Measurements from ENCODE around the gene MAD1L1. TPM values are rescaled to one million over a fixed set of nuclear protein-coding genes. Genes with fewer than 3 reads are reported as not detected.

MAD1L1 gene
- total RNA-seq, 1 experiment from 2014 or later: 38.5 TPM

DNA sequence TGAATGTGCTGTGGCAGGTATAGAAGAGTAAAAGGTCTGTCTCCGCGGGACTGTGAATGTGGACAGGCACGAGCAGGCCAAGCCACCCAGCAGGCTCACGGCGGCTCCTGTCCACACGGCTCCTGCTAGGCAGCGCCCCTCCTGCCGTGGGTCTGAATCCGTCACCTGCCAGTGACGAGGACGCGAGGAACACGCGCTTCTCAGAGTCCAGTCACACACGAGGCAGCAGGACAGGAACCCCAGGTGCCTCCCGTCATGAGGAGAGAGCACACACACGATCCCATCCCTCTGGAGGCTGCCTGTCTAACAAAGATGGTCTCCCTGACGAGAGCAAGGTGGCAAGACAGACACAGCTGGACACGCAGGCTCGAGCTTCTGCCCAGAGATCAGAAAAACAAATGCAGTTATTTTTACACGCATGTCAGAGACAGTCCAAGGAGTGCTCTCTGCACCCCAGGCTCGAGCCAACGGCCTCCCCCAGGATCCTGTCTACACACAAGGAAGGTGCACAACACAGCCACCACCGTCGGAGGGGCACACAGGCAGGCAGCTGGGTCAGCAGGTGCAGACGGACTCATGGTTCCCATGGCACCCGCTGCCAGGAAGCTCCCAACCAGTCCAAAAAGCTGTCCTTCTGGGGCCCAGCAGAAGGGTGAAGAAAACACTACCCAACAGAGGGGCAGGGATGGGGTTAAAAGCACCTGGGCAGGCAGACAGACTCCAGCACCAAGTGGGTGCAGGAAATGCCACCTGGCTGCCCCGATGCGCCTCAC, 103.2 kb downstream of the MAD1L1 start:
- POLR2A ChIA-PET: no interaction called here
- TF ChIP-seq EZH2 (IDR thresholded peaks at IDR 0.05) (no peak), TCF7L2 (IDR thresholded peaks at IDR 0.05; ENCODE audit: borderline replicate concordance, extremely low read depth, insufficient read depth, insufficient read length) (no peak), POLR2AphosphoS5 (IDR thresholded peaks at IDR 0.05; ENCODE audit: low read depth, low read length) (no peak)

DNA sequence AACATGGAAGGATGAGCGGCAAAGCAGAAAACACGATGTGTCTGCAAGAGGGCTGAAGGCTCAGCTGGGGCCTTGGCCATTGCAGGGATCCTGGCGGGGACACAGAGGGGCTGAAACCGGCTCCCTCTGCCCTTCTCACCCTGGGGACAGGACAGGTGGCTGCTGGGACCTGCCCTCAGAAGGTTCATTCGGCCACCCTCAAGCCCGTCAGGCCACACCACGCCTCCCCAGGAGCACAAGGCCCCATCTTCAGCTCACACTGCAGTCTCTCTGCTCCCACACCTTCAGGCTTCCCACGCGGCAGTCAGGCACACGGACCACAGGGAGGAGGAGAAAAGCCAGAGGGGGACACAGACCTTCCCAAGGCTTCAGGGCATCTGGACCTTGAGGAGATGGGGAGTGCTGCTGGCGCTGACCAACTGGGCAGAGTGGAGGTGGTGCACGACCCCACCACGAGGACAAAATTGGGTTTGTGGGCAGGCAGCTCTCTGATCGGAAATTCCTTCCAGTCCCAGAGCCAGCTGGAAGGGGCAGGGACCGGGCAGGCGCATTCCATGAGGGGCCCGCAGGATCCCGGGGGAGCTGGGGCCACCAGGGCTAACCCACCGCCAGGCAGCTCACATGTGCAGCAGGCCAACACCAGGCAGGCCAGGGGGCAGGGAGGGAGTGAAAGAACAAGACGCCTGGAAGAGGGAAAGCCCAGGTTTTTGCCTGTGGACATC, 104.0 kb downstream of the MAD1L1 start:
- no peaks in the 10 kb centered on the region for H3K4me1 ChIP-seq (ENCODE audit: control insufficient read depth in 1 of 2, insufficient read depth in 2 of 2, low read length in 2 of 2)
- ChIA-PET POLR2A (no interaction called here), RAD21 (ENCODE audit: low non-redundant PET in 1 of 2, low total read pairs in 2 of 2, uncharacterized antibody in 2 of 2, unreplicated experiment in 2 of 2) (no interaction called here), CTCF (no interaction called here)
- H4K20me1 ChIP-seq (ENCODE audit: insufficient read depth): no peaks in the 10 kb centered on the region
- H3K36me3 ChIP-seq (ENCODE audit: control insufficient read depth in 1 of 2, insufficient read depth in 2 of 2, low read length in 2 of 2): no peaks in the 10 kb centered on the region; a peak in 1 of 4 replicates
- H3K27ac ChIP-seq (ENCODE audit: low read depth, low read length): no peak overlapping the region
- intact Hi-C loops (cut with micrococcal nuclease): no loop called here
- no peak overlapping the region for H3K4me3 ChIP-seq (replicated peaks in 1 of 2; ENCODE audit: low read depth in 1 of 2, low read length in 2 of 2)
- H3K4me2 ChIP-seq (ENCODE audit: low read length): no peak overlapping the region
- no TSS peak for BruUV-seq (replicated peaks)
- no peak for ATAC-seq
- no peak for DNase-seq (ENCODE audit: low read depth, low spot score)
- no peak overlapping the region for H2AFZ ChIP-seq (ENCODE audit: low read depth, low read length, poor library complexity, severe bottlenecking)
- H3K9ac ChIP-seq (ENCODE audit: low read length): no peak overlapping the region
- TF ChIP-seq JUND (IDR thresholded peaks at IDR 0.05) (no peak), EZH2phosphoT487 (IDR thresholded peaks at IDR 0.05; ENCODE audit: borderline replicate concordance) (no peak), ZNF274 (IDR thresholded peaks at IDR 0.05; ENCODE audit: low read depth, low read length) (no peak), ZFX (IDR thresholded peaks at IDR 0.05) (no peak), SRF (IDR thresholded peaks at IDR 0.05; ENCODE audit: low read depth) (no peak), EZH2 (IDR thresholded peaks at IDR 0.05) (no peak), RAD21 (IDR thresholded peaks at IDR 0.05; ENCODE audit: low read depth) (no peak), CBX3 (IDR thresholded peaks at IDR 0.05; ENCODE audit: low read depth) (no peak), YY1 (IDR thresholded peaks at IDR 0.05; ENCODE audit: extremely low read depth, insufficient replicate concordance, low read depth, low read length) (no peak), CEBPB (IDR thresholded peaks at IDR 0.05; ENCODE audit: low read depth) (no peak), POLR2A (IDR thresholded peaks at IDR 0.05; ENCODE audit: borderline replicate concordance, extremely low read depth, insufficient read depth, insufficient read length) (no peak)
- TF ChIP-seq, protein P1, sequence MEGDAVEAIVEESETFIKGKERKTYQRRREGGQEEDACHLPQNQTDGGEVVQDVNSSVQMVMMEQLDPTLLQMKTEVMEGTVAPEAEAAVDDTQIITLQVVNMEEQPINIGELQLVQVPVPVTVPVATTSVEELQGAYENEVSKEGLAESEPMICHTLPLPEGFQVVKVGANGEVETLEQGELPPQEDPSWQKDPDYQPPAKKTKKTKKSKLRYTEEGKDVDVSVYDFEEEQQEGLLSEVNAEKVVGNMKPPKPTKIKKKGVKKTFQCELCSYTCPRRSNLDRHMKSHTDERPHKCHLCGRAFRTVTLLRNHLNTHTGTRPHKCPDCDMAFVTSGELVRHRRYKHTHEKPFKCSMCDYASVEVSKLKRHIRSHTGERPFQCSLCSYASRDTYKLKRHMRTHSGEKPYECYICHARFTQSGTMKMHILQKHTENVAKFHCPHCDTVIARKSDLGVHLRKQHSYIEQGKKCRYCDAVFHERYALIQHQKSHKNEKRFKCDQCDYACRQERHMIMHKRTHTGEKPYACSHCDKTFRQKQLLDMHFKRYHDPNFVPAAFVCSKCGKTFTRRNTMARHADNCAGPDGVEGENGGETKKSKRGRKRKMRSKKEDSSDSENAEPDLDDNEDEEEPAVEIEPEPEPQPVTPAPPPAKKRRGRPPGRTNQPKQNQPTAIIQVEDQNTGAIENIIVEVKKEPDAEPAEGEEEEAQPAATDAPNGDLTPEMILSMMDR (IDR thresholded peaks at IDR 0.05 in 2 of 3, conservative IDR thresholded peaks at IDR 0.05 in 1 of 3; ENCODE audit: borderline replicate concordance in 1 of 3, insufficient read depth in 1 of 3, low read depth in 2 of 3, low read length in 2 of 3): no peak
- TF ChIP-seq, protein P2, sequence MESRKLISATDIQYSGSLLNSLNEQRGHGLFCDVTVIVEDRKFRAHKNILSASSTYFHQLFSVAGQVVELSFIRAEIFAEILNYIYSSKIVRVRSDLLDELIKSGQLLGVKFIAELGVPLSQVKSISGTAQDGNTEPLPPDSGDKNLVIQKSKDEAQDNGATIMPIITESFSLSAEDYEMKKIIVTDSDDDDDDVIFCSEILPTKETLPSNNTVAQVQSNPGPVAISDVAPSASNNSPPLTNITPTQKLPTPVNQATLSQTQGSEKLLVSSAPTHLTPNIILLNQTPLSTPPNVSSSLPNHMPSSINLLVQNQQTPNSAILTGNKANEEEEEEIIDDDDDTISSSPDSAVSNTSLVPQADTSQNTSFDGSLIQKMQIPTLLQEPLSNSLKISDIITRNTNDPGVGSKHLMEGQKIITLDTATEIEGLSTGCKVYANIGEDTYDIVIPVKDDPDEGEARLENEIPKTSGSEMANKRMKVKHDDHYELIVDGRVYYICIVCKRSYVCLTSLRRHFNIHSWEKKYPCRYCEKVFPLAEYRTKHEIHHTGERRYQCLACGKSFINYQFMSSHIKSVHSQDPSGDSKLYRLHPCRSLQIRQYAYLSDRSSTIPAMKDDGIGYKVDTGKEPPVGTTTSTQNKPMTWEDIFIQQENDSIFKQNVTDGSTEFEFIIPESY (IDR thresholded peaks at IDR 0.05; ENCODE audit: extremely low read depth, insufficient replicate concordance, low read length): no peak
- no peaks in the 10 kb centered on the region for H3K9me2 ChIP-seq (ENCODE audit: insufficient read depth)
- H3K27me3 ChIP-seq (ENCODE audit: insufficient read depth, low read length): no peaks in the 10 kb centered on the region
- no peaks in the 10 kb centered on the region for H3K9me3 ChIP-seq (ENCODE audit: control insufficient read depth in 1 of 2, insufficient read depth in 1 of 2, low read depth in 1 of 2, low read length in 2 of 2)
- H3K79me2 ChIP-seq (ENCODE audit: insufficient read depth, low read length): no peaks in the 10 kb centered on the region

More for the DNA sequence above, 103.2 kb downstream of the MAD1L1 start:
- no peak overlapping the region for H2AFZ ChIP-seq (ENCODE audit: low read depth, low read length, poor library complexity, severe bottlenecking)
- no TSS peak for BruUV-seq (replicated peaks)
- intact Hi-C loops (cut with micrococcal nuclease): no loop called here
- H4K20me1 ChIP-seq (ENCODE audit: insufficient read depth): no peaks in the 10 kb centered on the region
- no peaks in the 10 kb centered on the region for H3K4me1 ChIP-seq (ENCODE audit: control insufficient read depth in 1 of 2, insufficient read depth in 2 of 2, low read length in 2 of 2)
- RAD21 ChIA-PET (ENCODE audit: low non-redundant PET in 1 of 2, low total read pairs in 2 of 2, uncharacterized antibody in 2 of 2, unreplicated experiment in 2 of 2): no interaction called here
- no peaks in the 10 kb centered on the region for H3K79me2 ChIP-seq (ENCODE audit: insufficient read depth, low read length)
- no peaks in the 10 kb centered on the region; a peak in 1 of 4 replicates for H3K36me3 ChIP-seq (ENCODE audit: control insufficient read depth in 1 of 2, insufficient read depth in 2 of 2, low read length in 2 of 2)
- no peak overlapping the region for H3K9ac ChIP-seq (ENCODE audit: low read length)
- no peaks in the 10 kb centered on the region for H3K9me3 ChIP-seq (ENCODE audit: control insufficient read depth in 1 of 2, insufficient read depth in 1 of 2, low read depth in 1 of 2, low read length in 2 of 2)
- H3K9me2 ChIP-seq (ENCODE audit: insufficient read depth): no peaks in the 10 kb centered on the region
- CTCF ChIA-PET: no interaction called here
- DNase-seq (ENCODE audit: low read depth, low spot score) (no peak), ATAC-seq (no peak)
- no peaks in the 10 kb centered on the region for H3K27me3 ChIP-seq (ENCODE audit: insufficient read depth, low read length)
- H3K4me2 ChIP-seq (ENCODE audit: low read length): no peak overlapping the region
- no peak overlapping the region for H3K4me3 ChIP-seq (replicated peaks in 1 of 2; ENCODE audit: low read depth in 1 of 2, low read length in 2 of 2)
- no peak overlapping the region for H3K27ac ChIP-seq (ENCODE audit: low read depth, low read length)
